Measurements from ENCODE around the gene ZNF236.

DNA sequence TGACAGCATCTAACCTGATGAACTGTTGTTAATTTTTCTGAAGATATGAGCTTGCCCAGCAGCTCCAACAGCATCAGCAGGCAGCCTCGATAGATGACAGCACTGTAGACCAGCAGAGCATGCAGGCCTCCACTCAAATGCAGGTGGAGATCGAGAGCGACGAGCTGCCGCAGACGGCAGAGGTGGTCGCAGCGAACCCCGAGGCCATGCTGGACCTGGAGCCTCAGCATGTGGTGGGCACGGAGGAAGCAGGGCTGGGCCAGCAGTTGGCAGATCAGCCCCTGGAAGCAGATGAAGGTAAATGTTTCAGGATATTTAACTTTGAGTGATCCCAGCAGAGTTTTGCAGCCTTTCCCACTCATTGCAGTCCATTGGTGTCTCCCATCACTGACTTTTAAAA is 85.9 kb downstream of the ZNF236 start:
- TF ChIP-seq, protein P1, sequence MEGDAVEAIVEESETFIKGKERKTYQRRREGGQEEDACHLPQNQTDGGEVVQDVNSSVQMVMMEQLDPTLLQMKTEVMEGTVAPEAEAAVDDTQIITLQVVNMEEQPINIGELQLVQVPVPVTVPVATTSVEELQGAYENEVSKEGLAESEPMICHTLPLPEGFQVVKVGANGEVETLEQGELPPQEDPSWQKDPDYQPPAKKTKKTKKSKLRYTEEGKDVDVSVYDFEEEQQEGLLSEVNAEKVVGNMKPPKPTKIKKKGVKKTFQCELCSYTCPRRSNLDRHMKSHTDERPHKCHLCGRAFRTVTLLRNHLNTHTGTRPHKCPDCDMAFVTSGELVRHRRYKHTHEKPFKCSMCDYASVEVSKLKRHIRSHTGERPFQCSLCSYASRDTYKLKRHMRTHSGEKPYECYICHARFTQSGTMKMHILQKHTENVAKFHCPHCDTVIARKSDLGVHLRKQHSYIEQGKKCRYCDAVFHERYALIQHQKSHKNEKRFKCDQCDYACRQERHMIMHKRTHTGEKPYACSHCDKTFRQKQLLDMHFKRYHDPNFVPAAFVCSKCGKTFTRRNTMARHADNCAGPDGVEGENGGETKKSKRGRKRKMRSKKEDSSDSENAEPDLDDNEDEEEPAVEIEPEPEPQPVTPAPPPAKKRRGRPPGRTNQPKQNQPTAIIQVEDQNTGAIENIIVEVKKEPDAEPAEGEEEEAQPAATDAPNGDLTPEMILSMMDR (IDR thresholded peaks at IDR 0.05; ENCODE audit: low read depth, low read length) = no peak
- no peak for TF ChIP-seq EZH2phosphoT487 (IDR thresholded peaks at IDR 0.05; ENCODE audit: low read depth)
